Measurements from ENCODE around the gene ESRP2. TPM values are rescaled to one million over a fixed set of nuclear protein-coding genes. Genes with fewer than 3 reads are reported as not detected.

Gene ESRP2
- total RNA-seq, 4 donors from 2014 or later: 0.11 to 0.51 (median 0.13) TPM; not detected in 1

DNA sequence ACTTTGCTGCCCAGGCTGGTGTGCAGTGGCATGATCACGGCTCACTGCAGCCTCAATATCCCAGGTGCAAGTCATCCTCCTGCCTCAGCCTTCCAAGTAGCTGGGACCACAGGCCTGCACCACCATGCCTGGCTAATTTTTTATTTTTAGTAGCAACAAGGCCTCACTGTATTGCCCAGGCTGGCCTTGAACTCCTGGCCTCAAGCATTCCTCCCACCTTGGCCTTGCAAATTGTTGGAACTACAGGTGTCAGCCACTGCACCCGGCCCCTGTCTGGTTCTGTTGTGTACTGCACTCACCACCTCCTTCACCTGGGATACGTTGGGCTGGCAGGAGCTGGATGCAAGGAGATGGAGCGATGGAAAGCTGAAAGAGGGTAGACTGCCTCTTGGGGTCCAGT, 17.8 kb upstream of the ESRP2 start:
- no peak overlapping the region for H3K4me3 ChIP-seq
- no peaks in the 10 kb centered on the region for H3K27me3 ChIP-seq
- in situ Hi-C loops (cut with MboI; ENCODE audit: low sequenced_read_pairs in 4 of 4): no loop called here
- H3K4me1 ChIP-seq: peaks cover 81 to 83% of the 10 kb centered on the region in 2 donors
- TF ChIP-seq, protein P1, sequence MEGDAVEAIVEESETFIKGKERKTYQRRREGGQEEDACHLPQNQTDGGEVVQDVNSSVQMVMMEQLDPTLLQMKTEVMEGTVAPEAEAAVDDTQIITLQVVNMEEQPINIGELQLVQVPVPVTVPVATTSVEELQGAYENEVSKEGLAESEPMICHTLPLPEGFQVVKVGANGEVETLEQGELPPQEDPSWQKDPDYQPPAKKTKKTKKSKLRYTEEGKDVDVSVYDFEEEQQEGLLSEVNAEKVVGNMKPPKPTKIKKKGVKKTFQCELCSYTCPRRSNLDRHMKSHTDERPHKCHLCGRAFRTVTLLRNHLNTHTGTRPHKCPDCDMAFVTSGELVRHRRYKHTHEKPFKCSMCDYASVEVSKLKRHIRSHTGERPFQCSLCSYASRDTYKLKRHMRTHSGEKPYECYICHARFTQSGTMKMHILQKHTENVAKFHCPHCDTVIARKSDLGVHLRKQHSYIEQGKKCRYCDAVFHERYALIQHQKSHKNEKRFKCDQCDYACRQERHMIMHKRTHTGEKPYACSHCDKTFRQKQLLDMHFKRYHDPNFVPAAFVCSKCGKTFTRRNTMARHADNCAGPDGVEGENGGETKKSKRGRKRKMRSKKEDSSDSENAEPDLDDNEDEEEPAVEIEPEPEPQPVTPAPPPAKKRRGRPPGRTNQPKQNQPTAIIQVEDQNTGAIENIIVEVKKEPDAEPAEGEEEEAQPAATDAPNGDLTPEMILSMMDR (IDR thresholded peaks at IDR 0.05 in 4 of 5, conservative IDR thresholded peaks at IDR 0.05 in 1 of 5): no peak
- TF ChIP-seq POLR2A (IDR thresholded peaks at IDR 0.05): no peak
- ATAC-seq (no peak), DNase-seq (no peak)
- peak overlapping the region; percentile 95 to 100 (median 99) for H3K27ac ChIP-seq
- intact Hi-C loops (cut with DNase I; ENCODE audit: low total_unique reads): no loop called here
- H3K9me3 ChIP-seq: no peaks in the 10 kb centered on the region
- H3K36me3 ChIP-seq: peaks cover 0 to 59% of the 10 kb centered on the region in 2 donors

DNA sequence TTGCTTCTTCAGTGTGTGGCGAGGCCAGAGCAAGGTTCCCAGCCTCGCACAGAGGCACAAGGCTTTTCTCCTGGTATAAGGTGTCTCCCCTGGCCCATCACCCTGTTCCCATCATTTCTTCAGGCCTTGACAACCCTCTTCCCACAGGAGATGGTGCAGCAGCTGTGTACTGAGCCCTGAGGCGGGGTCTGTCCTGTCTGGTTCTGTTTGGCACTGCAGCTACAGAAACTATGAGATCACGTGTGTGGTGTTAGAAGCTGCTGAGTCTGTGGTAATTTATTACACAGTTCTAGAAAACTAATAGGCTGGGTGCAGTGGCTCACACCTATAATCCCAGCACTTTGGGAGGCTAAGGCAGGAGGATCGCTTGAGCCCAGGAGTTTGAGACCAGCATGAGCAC, 16.5 kb upstream of the ESRP2 start:
- H3K4me1 ChIP-seq: peaks cover 81 to 85% of the 10 kb centered on the region in 2 donors

DNA sequence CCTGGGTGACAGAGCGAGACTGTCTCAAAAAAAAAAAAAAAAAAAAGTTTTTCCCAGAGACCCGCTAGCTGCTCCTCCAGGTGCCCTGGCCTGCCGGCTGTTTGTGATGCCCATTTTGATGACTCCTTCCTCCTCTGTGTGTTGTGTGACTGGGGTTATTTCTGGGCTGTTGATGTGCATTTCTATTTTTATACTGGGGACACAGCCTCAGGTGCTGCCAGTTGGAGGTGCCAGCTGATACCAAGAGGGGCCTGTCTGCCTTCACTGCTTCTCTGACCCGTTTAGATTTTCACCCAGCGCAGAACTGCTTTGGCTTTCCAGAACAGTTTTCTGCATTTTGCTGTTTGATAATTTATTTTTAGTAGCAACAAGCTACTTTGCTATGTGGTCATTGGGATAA, 15.9 kb upstream of the ESRP2 start:
- intact Hi-C loops (cut with DNase I; ENCODE audit: low total_unique reads) (no loop called here), in situ Hi-C loops (cut with MboI; ENCODE audit: low sequenced_read_pairs in 4 of 4) (no loop called here)
- ATAC-seq (peak; percentile 81 to 82), DNase-seq (peak; percentile 82 to 91)
- no peaks in the 10 kb centered on the region for H3K9me3 ChIP-seq
- no peaks in the 10 kb centered on the region for H3K27me3 ChIP-seq
- peaks cover 81 to 84% of the 10 kb centered on the region in 2 donors for H3K4me1 ChIP-seq
- peaks cover 0 to 59% of the 10 kb centered on the region in 2 donors for H3K36me3 ChIP-seq
- TF ChIP-seq POLR2A (IDR thresholded peaks at IDR 0.05): peak; percentile 81 to 91
- TF ChIP-seq, protein P1 (IDR thresholded peaks at IDR 0.05 in 4 of 5, conservative IDR thresholded peaks at IDR 0.05 in 1 of 5): no peak
- peak overlapping the region; percentile 95 to 100 (median 99) for H3K27ac ChIP-seq
- H3K4me3 ChIP-seq: no peak overlapping the region

More for the DNA sequence above, 16.5 kb upstream of the ESRP2 start:
- H3K27me3 ChIP-seq: no peaks in the 10 kb centered on the region
- peaks cover 0 to 59% of the 10 kb centered on the region in 2 donors for H3K36me3 ChIP-seq
- intact Hi-C loops (cut with DNase I; ENCODE audit: low total_unique reads) (no loop called here), in situ Hi-C loops (cut with MboI; ENCODE audit: low sequenced_read_pairs in 4 of 4) (no loop called here)
- peak; percentile 41 to 51 for ATAC-seq
- peak overlapping the region; percentile 95 to 100 (median 99) for H3K27ac ChIP-seq
- peak in 1 of 2 donors; percentile 82 for DNase-seq
- H3K4me3 ChIP-seq: no peak overlapping the region
- TF ChIP-seq, protein P1 (IDR thresholded peaks at IDR 0.05 in 4 of 5, conservative IDR thresholded peaks at IDR 0.05 in 1 of 5): no peak
- TF ChIP-seq POLR2A (IDR thresholded peaks at IDR 0.05): no peak
- H3K9me3 ChIP-seq: no peaks in the 10 kb centered on the region

DNA sequence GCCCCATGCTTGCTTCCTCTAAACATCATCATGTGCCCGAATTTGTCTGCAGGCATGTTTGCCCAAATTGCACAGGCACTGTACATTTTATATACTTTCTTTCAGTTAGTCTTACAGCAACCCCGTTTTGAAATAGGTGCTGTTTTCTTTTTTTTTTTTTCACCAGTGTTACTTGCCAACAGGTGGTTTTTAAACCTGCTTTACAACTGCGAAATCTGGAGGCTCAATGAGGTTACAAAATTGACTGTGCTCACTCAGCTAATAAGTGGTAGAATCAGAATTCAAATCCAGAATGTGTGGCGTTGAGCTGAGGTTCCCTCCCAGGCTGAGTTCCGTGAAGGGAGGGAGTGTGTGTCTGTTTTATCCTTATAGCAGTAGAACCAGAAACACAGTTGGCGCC, 15.0 kb upstream of the ESRP2 start:
- Histone ChIP-seq H3K4me3 (no peak overlapping the region), H3K27ac (peak overlapping the region; percentile 95 to 100 (median 99)), H3K4me1 (peaks cover 86% of the 10 kb centered on the region in 2 donors), H3K9me3 (no peaks in the 10 kb centered on the region), H3K27me3 (no peaks in the 10 kb centered on the region), H3K36me3 (peaks cover 0 to 55% of the 10 kb centered on the region in 2 donors)
- in situ Hi-C loops (cut with MboI; ENCODE audit: low sequenced_read_pairs in 4 of 4): no loop called here
- ATAC-seq (no peak), DNase-seq (no peak)
- intact Hi-C loops (cut with DNase I; ENCODE audit: low total_unique reads): no loop called here
- no peak for TF ChIP-seq POLR2A (IDR thresholded peaks at IDR 0.05)
- TF ChIP-seq, protein P1 (IDR thresholded peaks at IDR 0.05 in 4 of 5, conservative IDR thresholded peaks at IDR 0.05 in 1 of 5): no peak
